Stimulated activated CD8-positive, alpha-beta memory T cell treated with anti-CD3 and anti-CD28 coated beads, Interleukin-7, amount 100 ng/mL, for 48 hours (primary cell): ENCODE results near the gene THPO.
A peak's percentile ranks its signal among the peaks of the same experiment; 100 is the strongest.

Experiments used
- DNase-seq, 2 donors: peaks; one replicate each; pipeline ENCODE4 v3.0.0-alpha.2; 2020; ENCODE audit warnings: low read depth in 1 of 2; ENCODE audit errors: extremely low read depth in 1 of 2

THPO gene

DNA sequence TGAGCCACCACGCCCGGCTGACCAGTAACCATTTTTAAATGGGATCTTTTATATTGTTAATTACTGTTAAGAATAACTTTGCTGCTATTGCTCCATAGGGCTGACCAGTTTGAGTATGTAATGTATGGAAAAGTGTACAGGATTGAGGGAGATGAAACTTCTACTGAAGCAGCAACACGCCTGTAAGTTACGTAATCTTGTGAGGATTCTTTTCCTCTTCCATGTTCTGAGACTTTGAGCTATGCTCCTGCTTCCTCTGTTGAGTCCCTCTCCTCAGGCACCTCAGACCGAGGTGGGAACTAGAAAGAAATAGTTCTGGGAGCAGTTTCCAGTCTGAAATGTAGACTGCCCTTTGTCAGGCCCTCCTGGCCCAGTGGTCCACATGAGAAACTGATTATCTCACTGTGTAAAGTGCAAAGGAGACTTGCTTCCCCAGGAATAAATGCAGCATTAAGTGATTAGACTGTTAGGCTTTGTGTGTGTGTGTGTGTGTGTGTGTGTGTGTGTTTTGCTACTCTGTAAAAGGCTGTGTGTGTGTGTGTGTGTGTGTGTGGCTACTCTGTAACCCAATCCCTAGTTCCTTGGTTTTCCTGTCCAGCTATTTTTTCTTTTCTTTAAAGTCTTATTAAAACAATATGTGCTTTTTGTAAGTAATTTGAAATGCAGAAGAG lies 11.3 kb downstream of the THPO start:
- no peak for DNase-seq

DNA sequence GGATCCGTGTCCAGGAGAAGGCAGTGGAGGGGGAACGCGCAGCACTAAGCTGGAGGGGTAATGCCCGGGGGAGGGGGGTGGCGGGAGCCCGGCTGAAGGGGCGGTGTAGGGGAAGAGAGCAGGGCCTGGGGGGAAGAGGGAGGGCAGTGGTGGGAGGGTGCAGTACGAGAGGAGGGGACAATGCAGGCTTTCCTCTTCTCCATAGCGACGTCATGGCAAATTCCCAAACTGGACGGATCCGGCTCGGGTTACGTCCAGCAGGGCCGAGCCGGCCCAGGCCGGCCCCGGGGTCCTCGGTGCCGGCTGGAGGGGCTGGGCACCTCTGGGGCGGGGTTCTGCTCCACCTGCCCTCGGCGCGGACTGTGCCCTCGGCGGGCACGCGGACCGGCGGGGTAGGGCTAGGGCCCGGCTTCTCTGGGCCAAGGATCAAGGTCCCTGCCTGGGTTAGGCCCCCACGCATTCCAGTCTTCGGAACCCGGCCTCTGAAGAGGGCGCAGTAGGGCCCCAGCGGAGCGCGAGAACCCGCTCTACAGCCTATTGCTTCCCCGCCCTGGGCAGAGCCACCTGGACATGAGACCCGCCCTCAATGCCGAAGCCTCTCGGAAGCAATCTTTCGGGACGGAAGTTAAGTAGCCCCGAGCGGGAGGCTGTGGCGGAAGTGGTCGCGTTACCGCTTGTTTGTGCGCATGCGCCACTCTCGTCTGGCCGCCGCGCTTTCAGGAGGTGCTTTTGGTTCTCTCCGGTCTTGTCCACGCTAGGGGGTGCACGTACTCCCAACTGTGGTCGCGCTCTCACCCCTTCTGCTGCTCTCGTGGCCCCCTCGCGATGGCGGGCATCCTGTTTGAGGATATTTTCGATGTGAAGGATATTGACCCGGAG lies 15.1 kb downstream of the THPO start:
- DNase-seq = peak; percentile 96 to 97

DNA sequence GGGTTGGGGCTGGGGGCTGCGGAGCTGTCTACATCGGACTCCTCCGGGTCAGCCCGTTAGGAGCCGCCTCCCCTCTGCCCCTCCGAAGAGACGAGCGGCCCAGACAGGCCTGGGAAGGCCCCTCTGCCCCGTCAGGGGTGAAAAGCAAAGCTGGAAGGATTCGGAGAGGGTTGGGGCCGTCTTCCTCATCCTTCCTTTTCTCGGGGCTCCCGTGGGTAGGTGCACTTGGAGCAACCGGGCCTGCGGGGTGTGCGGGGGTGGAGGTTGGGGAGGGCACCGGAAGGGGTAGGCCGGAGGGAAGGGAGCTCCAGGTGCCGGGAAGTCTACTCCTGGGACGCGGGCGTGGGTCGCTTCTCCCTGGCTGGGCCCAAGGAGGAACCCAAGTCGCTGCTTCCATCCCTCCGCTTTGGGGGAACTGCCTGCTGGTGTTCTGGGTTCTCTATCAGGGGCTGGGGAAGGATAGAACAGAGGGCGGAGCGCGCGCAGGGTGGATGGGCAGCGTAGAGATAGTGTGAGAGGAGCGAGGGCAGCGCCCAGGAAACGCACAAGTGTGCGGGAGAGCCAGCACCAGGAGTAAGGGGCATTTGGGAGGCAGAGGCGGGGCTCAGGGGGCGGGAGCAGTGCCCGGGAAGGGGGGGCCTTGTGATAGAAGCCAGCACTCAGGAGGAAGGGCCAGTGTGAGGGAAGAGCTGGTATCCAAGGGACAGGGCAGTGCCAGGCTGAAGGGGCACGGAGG lies 15.9 kb downstream of the THPO start:
- DNase-seq = peak in 1 of 2 donors; percentile 34

- DNase-seq = peak in 1 of 2 donors; percentile 31
Measured at GRCh38 chr3:184361532-184361931, 16.5 kb downstream of the THPO start, which contains the start of the genes CLCN2 and POLR2H. Gene CLCN2, minus strand, starts transcription at chr3:184361605. Its CDS starts 126 bp downstream, at chr3:184361479. Gene POLR2H, plus strand, starts transcription at chr3:184361710. Its CDS starts 1,783 bp downstream, at chr3:184363493.

DNA sequence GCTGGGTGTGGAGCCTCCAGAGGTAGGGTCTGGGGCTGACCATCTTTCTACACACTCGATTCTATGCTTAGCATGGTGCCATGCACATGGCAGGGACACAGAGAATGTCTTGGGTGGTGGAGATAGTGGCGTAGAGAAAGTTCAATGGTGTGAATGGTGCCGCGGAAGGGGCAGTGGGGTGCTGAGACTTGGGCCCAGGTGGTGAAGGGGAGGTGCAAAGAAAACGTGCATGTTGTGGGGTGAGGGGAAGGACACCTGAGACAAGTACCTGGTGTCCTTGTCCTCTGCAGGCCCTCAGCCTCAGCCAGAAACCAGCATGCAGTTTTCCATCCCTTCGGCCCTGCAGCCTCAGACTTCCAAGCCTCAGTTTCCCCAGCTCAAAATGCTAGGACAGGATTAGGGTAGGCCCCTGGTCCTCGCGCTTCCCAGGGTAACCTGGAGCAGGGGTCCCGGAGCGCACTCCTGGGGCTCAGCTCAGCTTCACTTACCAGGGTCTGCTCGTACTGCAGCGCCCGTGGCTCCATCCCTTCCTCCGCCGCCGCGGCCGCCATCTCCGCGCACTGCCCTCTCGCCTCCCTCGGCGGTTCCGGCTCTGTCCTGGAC lies 17.0 kb downstream of the THPO start:
- DNase-seq = no peak

- DNase-seq = no peak
Measured at GRCh38 chr3:184360070-184360928, 17.7 kb downstream of the THPO start.

DNA sequence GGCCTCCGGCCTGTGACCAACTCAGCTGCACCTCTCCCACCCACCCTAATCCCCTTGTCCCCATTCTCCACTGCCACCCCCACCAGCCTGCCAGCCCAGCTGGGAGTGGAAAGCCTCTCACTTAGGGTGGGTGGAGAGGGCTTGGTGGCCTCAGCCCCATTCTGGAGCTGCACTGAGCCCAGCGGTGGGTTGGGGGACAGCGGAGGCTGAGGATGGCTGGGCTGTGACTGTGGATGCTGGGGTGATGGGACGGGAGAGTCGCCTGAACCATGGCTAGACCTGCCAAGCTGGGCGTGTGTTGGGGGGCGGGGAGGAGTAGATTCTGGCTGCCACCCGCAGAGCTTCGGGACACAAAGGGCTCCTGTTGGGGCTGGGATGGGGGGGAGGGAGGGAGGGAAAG lies 18.4 kb downstream of the THPO start:
- no peak for DNase-seq

DNA sequence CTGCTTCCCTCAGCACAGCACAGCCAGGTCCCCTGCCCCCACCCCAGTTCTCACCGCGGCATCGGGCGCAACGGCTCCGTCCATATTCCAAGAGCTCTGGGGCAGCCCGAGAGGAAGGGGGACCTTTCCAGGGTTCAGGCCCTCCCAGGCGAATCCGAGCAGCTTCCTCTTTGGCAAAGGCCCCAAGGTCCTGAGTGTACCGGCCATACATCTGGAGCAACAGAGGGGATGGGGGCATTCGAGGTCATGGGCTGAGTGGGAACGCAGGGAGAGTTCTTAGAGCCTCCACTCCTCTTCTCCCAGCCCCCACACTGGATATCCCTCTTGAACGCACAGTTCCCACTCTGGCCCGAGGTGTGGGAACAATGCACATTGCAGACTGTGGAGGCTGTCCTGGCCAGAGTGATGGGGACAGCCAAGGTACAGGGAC lies 19.1 kb downstream of the THPO start:
- no peak for DNase-seq

GRCh38 chr3:184358124-184358767 lies 19.8 kb downstream of the THPO start:
- no peak for DNase-seq

DNA sequence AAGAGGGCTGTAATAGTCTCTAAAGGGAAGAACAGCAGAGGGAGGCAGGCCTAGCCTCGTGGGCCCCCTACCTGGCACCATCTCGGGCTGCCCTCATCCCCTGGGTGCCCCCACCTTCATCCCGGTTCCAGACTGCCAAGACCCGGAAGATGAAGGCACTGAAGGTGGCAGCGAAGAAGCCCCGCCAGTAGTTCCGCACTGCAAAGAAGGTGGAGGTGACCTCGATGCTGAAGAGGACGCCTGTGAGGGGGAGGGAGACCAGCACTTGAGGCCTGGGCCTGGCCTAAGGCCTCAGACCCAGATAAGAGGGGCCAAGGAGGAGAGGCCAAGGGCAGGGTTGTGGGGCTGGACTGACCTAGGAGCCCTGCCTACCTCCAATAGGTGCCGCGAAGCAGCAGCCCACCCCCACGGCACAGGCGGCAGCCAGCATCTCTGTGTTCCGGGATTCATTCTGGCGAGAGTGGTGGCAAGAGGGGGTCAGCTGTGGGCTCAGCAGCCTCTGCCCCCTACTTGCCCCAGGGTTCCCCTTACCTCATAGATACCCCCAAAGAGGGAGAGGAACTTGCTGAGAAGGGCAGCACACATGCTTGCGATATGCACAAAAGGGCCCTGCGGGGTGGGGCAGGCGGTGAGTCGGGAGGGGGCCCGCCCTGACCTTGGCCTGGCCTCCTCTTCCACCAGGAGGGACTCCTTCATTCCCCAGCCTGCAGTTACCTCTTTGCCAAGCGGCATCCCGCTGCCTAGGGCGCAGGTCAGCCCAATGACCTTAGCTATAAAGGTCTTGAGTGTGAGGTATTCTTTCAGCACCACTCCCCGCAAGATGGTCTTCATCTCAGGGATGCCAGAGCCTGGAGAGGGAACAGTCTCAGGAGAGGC lies 20.5 kb downstream of the THPO start:
- no peak for DNase-seq

DNA sequence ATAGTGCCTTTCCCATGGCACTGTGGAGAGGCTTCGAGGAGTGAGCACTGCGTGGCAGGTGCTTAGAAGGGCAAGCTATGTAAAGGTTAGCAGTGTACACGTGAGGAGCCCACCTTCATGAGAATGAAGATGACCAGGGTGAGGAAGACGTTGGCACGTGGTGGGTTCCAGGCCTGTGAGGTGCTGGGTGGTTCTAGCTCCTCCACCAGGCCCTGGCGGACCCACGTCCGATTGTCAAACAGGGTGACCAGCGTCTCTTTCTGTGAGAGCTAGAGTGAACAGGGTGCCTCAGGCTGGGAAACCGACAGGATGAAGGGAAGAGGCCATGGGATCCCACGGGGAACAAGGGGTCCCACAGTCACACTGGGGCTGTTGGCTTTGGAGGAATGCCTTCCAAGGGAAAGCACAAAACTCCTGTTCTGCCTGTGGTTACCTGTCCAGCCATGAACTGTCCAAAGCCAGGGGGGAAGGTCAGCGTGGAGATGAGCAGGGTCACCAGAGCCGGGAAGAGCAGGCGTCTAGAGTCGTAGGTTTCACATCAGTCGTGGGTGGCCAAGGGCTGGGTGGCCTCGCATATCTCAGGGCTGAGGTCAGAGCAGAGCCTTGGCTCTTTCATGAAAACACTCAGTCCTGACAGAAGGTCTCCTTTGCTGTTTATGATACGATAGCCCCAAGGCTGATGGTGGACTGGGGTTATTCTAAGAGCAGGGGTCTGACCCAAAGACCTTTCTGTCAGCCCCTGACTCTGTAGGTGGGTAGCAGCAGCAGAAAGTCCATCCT lies 22.6 kb downstream of the THPO start:
- DNase-seq = no peak

DNA sequence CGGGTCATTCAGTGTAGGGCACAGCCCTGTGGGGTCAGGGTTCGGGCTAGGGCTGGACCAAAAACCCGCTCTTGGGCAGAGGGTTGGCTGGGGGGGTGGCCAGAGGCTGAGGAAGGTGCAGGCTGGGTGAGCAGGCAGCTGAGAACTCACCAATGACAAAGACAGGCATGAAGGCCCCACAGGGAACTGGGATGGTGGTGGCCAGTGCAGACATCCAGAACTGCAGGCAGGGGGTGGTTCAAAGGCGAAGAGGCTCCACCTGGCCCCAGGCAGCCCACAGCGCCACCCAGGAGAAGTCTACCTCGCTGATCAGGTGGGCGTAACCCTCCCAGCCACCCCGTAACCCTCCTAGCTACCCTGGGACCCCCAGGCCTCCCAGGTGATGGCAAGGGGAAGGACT lies 23.3 kb downstream of the THPO start:
- DNase-seq = no peak

- peak in 1 of 2 donors; percentile 51 for DNase-seq
Measured at GRCh38 chr3:184354121-184354728, 23.8 kb downstream of the THPO start.

- DNase-seq = no peak
Measured at GRCh38 chr3:184353546-184353941, 24.5 kb downstream of the THPO start.

- DNase-seq = no peak
Measured at GRCh38 chr3:184352897-184353545, 25.0 kb downstream of the THPO start.

DNA sequence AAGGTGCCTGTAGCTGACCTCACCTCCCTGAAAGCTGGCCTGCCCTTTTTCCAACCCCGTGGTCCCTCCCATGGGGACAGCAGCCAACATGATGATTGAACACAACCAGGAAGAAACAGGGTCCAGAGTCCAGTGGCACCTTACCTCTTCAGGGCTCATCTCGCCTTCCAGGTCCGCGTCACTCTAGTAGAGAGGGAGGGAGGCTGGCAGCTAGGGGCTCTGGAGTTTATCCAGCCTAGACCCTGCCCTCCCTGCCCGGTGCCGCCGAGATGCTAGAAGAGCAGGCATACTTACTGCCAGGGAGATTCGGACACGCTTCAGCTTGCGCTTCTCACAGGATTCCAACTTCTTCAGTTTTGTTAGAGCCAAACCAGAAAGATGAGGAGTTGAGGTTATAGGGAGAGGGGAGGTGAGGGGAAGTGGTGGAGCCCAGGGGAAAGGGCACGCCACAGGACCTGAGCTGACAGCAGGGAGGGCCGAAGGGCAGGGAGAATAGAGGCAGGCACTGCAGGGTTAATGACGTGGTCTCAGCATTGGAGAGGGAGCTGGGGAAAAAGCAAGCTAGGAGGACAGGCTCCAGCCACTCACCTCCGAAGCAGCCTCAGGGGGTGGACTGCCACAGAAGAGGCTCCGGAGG lies 25.7 kb downstream of the THPO start:
- DNase-seq = no peak
